ENCODE measurements around the gene PHLDA3.
"Not testable (repeated sequence)": the region's sequence is repeated elsewhere in the genome, so short reads cannot be mapped to it uniquely, and the experiment has no call there.

PHLDA3 gene

DNA sequence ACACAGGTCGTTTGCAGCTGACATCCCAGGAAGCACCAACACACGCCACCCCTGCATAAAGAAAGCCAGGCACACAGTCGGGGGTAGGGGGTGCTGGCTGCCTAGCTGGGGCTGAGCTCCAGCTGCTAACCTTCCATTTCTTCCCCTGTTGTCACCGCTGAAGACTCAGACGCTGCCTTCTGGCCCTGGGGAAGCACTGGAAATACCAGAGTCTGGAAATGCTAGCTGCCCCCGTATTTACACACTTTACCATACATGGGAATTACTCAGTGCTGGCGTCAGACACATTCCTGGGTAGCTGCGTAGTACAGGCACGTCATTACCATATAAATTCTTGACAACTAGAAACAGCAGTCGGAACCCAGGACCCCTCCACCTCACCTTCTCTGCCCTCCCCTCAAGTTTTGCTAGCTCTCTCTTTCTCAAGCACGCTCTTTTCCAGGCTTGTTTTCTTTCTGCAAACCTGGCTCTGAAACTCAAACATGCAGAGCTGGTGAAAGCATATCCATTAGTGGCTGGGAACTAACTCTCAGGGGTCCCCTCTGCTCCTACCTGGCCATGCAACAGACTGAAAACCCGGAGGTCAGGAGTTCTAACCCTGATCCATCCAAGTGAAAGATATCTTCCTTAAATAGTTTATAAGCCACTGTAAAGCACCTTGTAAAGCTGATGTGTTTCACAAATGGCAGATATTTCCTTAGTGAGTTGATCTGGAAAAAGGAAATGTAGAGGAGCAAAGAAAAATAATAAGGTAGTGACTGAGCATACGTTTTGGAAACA lies 34.6 kb upstream of the PHLDA3 start:
- no peak for DNase-seq (ENCODE audit: low spot score)

DNA sequence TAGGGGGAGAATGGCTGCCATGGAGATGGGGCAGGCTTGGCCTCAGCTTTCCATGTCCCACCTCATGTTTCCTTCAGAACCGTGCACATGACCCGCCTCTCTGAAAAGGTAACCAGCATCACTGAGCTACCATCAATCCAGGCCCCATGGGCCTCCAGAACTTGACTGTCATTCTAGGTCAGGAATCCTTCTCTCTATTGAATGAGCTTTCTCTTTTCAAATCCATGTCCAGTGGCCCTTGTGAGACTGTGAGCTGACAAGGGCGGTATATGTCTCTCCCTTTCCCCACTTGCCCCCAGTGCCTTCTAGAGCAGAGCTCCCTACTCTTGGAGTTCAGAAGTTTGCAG lies 33.5 kb upstream of the PHLDA3 start:
- no peak for DNase-seq (ENCODE audit: low spot score)

DNA sequence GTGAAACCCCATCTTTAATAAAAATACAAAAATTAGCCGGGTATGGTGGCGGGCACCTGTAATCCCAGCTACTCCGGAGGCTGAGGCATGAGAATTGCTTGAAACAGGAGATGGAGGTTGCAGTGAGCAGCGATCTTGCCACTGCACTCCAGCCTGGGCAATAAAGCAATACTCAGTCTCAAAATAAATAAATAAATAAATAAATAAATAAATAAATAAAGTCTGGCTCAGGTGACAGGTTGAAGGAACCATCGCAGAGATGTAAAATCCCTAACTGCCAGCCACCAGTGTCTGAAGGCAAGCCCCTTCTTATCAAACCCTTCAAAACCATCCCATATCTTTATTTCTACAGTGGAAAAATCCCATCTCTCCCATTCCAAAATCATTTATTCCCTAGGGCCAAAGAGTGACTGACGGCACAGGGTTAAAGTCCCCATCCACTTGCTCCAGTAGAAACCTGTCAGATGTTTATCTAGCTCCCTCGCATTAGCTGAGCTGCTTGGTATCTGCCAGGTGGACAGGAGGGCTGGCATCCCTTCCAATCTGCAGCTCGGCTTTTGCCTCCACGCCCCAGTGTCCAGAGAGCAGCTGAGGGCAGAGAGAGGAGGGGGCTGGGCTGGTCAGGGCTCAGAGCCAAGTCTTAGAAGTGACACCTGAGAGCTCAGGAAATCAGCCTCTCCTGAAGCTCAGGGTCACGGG lies 33.0 kb upstream of the PHLDA3 start:
- no peak for DNase-seq (ENCODE audit: low spot score)

DNA sequence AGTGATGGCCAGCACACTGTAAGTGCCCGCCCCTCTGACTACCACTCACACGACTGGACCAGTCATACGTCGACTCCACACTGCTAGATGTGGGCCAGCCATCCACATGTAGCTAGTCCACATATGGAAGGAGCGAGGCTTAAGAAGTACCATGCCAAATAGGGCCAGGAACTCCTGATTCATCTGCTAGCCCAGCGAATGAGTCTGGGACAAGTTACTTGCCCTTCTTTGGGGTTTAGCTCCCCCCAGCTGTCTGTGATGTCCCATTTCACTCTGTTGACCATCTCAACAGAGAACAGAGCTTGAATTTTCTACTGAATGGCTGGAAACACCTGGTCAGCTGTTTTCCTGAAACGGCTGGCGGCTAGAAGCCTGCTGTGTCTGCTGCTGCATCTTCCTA lies 32.2 kb upstream of the PHLDA3 start:
- DNase-seq (ENCODE audit: low spot score): no peak

DNA sequence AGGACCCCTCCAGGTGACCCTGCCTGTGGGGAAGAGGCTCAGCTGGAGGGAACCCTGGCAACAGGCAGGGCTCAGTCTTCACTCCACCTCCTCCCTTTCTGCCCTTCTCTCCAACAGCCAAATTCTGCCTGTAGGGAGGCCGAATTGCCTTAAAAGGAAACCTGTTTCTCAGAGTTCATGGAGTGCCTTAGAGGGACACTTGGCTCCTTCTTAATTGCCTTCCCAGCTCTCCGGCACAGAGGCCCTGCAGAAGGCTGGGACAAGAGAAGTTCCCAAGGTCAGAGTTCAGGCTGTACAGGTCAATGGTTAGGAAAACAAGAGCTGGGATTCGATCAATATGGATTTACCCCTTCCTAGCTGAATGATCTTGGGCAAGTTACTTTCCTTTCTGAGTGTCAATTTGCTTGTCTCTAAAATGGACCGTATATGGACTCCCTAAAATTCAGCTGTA lies 31.7 kb upstream of the PHLDA3 start:
- DNase-seq (ENCODE audit: low spot score): no peak

DNA sequence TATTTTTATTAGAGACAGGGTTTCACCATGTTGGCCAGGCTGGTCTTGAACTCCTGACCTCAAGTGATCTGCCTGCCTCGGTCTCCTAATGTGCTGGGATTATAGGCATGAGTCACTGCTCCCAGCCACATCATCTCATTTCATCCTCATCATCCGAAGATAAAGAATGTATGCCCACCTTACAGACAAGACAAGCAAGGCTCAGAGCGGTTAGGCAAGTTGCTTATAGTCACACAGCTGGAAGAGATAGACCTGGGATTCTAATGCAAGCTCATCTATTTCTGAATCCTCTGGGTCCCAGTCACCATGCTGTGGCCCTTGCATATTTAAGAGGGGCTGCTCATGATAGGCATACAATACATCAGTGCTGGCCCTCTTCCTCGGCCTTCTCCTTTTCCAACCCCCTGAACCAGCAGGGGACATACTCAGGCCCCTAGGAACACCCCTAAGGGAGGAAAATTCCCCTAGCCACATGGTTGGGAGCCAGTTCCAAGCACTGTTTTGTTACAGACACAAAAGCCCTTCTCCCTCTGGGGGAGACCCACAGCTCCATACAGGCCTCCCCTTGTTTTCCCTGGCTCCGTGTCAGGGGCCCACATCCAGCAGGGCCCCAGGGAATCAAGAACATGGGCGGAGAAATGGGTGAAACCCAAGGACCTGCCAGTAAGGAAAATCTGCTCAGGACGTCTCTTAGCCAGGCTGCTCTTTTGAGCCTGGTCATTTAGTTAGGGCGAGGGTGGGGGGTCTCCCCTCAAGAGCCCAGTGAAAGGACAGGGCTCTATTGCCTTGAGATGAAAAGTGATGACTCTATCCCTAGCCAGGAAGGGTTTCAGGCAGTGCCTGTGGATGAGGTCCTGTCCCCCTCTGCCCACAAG lies 31.0 kb upstream of the PHLDA3 start:
- DNase-seq (ENCODE audit: low spot score): no peak

DNA sequence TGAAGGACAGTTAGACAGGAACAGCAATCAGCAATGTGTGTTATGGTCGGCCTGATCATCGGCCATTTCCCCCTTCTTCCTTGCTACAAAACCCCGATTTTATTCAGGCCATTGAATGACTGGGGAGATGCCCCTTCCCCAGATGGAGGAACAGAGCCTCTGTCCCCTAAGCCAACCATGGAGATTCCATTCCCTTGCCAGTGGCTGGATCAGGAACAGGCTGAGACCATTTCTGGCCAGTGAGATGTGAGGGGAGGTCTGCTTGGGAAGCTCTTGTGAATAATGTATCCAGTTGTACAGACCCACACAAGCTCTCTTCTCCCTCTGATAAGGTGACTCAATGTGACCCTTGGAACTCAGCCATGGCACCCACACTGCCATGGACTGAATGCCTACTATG lies 30.2 kb upstream of the PHLDA3 start:
- DNase-seq (ENCODE audit: low spot score): no peak

DNA sequence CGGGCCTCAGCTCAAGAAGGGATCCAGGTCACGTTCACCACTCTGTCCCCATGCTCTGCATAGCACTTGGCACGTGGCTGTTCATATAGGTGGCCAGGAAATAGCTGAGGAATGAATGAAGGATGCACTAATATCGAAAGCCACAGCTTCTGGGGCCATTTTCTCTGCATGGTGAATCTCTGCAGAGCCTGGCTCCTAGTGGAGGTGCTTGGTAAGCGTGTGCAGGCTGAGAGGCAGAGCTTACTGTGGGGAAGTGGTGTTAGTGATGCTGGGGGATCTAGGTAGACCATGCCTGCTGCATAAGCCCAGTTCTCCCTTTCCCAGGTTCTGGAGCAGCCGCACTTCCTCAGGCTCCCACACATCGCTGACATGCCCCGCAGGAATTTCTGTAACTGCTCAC lies 29.6 kb upstream of the PHLDA3 start:
- no peak for DNase-seq (ENCODE audit: low spot score)

DNA sequence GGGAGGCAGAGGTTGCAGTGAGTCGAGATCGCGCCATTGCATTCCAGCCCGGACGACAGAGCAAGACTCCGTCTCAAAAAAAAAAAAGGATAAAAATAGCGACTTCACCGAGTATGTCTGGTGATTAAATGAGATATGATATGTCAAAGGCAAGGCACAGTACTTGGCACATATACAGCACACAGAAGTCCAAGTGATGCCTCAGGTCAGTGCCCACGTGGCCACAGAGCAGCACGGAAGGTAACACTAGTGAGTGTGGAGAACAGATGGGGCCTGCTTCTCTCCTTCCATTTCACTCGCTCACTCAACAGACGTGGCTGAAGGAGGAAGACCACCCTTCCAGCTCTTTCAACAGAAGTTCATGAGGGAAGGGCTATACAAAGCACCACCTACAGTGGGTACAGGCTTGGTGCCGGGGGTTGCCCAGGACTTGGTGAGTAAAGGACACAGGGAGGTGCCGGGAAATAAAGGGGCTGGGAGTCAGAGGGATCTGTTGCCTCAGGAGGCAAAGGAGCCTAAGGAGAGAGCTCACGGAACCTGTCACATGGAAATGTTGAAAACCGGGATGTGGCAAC lies 29.0 kb upstream of the PHLDA3 start:
- DNase-seq (ENCODE audit: low spot score): no peak

DNA sequence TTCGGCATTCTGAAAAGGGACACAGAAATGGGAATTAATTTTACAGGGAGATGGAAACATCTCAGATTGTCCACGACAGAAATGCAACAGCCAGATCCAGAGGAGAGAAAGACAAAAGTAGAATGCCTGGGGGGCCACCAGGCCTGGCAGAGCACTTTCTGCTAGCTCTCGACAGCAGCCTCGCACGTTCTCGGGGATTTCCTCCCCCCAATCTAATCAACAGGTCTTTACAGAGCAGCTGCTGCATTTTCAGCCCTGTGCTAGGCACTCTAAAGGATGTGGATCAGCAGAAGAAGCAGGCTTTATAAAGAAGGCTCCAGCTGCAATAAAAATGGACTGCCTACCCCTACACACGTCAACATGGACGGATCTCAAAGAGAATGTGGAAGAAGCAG lies 27.3 kb upstream of the PHLDA3 start:
- no peak for DNase-seq (ENCODE audit: low spot score)

DNA sequence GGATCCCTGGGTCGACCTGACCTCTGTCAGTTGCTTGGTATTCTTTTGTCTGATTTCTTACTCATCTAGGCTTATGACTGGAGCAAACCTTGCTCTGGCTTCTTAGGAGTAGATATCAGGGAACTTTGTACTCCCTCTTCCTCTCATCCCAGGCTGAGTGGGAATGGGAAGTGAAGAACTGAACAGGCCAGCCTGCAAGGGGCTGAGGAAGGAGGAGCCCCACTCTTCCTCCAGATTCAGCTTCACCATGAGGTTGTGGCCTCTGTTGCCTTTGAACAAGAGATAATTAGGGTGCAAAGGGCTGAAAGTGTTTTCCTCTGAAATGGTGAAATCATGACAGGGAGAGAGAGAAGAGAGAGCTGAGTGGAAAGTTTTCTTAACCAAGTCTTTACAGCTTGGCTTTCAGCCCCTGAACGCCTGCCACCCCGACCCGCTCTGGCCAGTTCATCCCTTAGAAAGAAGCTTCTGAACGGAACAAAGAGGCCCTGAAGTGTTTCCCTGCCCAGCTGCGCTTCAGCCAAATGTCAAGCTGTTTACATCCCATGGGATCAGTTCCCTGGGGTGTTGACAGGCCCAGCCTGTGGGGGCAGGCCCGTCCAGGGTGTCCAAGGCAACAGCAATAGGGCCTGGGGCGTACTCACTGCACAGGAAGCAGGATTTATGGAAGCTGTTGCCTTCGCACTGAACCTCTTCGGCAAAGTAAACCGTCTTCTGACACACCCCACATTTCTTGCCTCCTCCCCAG lies 26.7 kb upstream of the PHLDA3 start:
- no peak for DNase-seq (ENCODE audit: low spot score)

DNA sequence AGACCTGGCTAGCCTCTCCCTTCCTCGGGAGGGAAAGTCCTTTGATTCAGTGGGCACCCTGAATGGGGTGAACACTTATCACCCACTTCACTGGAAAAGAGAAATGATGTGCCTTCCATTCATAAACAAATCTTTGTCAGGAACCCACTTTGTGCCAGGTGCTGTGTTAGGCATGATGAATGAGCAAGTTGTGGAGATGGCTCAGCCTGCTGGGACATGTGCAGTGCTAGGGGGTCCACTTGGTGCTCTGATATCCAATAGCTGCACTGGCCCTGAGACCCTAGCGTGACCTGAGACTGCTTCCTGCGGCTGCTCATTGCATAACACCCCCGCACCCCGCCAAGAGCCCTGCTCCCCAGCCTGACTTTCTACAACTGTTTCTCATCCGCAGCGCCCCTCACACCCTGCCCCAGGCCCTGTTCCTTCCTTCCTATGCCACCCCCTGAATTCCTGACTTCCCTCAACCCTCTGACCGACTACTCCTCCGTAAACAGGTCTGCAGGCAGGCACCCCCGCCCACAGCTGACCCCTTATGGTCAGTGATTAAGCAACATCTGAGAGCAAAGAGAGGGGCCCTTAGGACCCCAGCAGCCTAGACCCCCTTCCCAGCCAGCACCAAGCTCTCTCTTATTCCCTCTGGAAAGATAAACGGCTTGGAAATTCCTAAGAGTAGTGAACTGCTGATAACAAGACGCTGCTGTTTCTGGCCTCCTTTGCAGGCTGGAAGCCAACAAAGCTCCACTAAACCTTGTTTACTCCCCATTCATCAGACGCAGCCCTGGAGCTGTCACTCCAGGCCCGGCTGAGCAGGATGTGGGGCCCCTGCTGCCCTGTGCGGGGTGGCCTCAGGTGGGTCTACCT lies 25.0 kb upstream of the PHLDA3 start:
- DNase-seq (ENCODE audit: low spot score): no peak

DNA sequence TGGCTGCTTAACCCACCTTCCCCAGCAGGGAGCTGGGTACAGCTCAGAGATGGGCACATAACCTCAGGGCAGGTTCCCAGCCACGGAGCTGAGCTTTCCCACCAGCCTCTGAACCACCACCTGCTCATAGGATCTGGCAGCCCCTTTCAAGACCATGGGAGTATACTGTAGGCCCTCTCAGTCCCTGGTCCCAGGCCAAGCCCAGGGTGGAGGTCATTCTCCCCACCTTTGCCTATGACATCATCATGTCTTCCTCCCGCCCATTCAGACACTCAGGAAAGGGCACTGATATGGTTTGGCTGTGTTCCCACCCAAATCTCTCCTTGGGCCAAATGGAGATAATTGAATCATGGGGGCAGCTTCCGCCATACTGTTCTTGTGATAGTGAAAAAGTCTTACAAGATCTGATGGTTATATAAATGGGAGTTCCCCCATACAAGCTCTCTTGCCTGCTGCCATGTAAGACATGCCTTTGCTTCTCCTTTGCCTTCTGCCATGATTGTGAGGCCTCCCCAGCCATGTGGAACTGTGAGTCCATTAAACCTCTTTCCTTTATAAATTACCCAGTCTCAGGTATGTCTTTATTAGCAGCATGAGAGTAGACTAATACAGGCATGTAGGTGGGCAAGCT lies 24.2 kb upstream of the PHLDA3 start:
- DNase-seq (ENCODE audit: low spot score): not testable (repeated sequence)

DNA sequence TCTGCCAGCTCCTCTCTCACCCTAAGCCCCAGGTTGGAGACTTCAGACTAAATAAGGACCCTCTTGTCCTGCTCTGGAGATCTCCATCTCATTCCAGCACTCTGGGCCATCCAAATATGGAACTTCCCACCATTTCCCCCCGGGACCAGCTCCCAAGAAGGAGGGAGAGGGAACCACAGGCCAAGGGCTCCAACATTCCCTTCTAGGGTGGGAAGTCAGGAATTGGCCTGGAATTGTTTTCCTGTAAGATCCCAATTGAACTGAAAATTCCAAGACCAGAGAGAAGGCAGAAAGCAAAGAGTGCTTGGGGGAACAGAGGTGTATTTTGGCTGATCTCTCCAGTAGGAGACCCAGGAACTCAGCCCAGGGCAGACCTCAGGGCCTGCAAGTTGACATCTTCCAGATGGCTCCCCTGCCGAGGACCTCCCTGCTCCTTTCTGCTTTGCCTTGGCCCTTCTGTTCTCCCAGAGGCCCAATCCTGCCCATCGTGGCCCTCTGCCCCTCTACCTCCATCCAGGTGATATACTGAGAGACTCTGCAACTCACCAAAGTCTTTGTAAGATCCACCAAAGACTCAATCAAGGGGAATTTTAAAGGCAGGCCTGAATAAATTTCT lies 23.0 kb upstream of the PHLDA3 start:
- DNase-seq (ENCODE audit: low spot score): no peak

DNA sequence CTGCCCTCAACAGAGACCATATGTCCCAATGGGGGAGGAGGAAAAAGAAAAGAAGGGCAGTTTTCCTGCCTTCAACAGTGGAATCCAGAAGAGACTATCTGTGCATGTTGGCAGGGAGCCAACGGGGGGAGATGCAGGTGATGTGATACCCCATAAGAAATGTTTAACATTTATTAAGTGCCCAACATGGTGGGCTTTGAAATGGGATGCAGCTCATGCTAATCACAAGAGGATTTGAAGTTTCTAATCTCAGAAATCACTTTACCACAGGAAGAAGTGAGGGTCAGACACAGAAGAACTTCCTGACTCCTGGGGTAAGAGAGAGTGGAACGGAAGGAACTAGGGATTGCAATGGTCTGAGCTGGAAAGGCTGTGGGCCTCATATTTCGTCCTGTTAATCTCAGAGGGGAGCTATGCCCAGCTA lies 21.7 kb upstream of the PHLDA3 start:
- no peak for DNase-seq (ENCODE audit: low spot score)

DNA sequence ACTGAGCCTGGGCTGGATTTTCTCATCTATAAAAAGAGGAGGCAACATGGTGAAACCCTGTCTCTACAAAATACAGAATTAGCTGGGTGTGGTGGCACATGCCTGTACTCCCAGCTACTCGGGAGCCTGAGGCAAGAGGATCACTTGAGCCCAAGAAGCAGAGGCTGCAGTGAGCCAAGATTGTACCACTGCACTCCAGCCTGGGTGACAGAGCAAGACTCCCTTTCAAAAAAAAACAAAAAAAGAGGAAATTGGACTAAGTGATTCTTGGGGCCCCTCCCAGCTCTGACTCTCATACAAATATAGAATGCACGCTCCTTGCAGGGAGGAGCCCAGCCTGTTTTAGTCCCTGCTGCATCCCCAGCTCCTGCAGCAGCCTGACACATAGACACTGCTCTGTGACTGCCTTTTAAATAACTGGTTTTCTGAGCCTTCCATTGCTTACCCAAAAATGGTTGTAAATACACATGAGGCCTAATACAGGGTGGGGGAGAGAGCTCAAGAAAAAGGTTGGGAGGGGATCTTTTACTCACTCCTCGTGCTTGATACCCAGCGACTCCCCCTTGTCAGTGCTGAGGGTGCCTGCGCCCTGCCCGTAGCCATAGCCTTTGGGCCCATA lies 20.8 kb upstream of the PHLDA3 start:
- DNase-seq (ENCODE audit: low spot score): no peak

DNA sequence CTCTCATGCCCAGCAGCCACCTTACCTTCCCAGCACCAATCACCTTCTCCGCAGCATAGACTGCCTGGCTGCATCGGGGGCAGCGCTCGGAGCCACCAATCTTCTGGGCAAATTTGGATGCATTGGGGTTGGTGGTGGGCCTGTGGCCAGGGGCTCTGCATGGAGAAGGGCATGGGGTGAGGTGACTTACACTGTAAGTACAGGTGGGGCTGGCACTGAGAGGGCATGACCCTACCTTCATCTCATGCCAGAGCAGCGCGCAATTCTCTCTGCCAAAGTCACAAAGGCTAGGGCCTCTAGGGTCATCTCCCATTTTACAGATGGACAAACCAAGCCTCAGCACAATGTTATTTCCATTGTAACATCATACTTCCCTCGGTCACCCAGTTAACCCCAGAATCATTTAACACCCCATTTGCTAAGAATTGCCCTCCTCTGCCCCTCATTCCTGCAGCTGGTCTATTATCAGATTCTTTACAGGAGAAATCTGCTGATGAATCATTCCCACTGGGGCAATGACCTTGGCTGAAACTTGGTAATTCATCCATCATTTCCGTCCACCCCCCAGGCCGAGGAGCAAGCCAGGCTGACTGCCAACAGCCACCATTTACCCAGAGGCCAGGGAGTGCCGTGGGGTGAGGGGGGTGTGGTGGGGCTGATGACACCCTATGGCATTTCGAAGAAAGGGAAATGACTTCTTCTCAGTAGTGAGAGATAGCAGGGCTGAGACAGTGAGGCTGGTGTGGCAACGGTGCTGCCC lies 20.0 kb upstream of the PHLDA3 start:
- no peak for DNase-seq (ENCODE audit: low spot score)

DNA sequence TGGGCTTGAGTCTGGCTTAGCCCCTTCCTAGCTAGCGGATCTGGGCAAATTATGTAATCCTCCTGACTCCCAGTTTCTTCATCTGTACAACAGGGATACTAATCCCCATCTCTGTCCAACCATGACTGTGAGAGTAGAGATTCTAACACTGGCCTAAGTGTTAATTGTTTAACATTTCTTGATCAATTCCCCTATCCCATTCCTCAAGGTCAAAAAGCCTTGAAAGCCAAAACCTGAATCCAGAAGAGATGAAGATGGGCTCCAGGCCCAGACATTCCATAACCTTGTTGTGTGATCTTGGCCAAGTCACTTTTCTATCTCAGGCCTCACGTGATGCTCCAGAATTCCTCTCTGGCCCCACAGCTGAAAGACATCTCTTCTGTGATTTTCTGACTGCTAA lies 18.8 kb upstream of the PHLDA3 start:
- DNase-seq (ENCODE audit: low spot score): no peak

DNA sequence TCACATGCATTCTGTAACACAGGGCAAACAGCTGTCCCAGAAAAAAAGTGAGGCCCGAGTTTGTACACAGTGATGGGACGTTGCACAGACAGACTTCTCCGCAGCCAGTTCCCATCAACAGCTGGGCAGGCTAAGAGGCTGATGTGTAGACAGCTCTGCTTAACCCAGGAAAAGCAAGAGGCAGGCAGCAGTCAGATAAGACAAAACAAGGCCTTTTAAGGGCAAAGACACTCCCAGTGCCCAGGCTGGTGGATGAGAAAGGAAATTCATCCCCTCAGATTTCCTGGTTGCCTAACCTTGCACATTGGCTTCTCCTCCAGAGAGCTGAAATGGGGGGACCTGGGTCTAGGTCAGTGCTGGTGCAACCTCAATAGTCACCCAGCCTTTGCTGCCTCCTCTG lies 17.2 kb upstream of the PHLDA3 start:
- DNase-seq (ENCODE audit: low spot score): no peak
